Adipose tissue (tissue), 3 donors: Measurements from ENCODE around the gene MAP4. TPM values are rescaled to one million over a fixed set of nuclear protein-coding genes. Genes with fewer than 3 reads are reported as not detected.
"Not testable (repeated sequence)": the region's sequence is repeated elsewhere in the genome, so short reads cannot be mapped to it uniquely, and the experiment has no call there.

ENCODE experiments used
- H3K27ac ChIP-seq: one replicate; pipeline ENCODE4 v1.5.1; 2013; ENCODE audit warnings: low read depth, low read length
- WGBS, 3 donors: extraction: QIAGEN DNeasy Blood & Tissue Kit; methylation state at CpG; one replicate each; pipeline ENCODE4 v1.1.7; 2013; 5-methylcytosine and 5-hydroxymethylcytosine counted together
- polyA plus RNA-seq, 3 donors: library from polyadenylated mRNA; stranded (reverse); fragments of 200-250 nt; gene quantifications; one replicate each; pipeline ENCODE4 v1.2.3, GENCODE V29; 2013
- donor health status: healthy with polysubstance abuse.
- donor health status: Bipolar disorder and iron deficiency.
- donor health status: healthy.

Gene MAP4
- polyA plus RNA-seq, 3 donors, result 46.3 to 186 (median 107) TPM

GRCh38 chr3:47838503-47838902 lies 177.7 kb downstream of the MAP4 start:
- H3K27ac ChIP-seq, result no peak overlapping the region
- 89 to 96% (median 94%) methylated on average over 5 of the region's 5 CpGs for WGBS, 3 donors

DNA sequence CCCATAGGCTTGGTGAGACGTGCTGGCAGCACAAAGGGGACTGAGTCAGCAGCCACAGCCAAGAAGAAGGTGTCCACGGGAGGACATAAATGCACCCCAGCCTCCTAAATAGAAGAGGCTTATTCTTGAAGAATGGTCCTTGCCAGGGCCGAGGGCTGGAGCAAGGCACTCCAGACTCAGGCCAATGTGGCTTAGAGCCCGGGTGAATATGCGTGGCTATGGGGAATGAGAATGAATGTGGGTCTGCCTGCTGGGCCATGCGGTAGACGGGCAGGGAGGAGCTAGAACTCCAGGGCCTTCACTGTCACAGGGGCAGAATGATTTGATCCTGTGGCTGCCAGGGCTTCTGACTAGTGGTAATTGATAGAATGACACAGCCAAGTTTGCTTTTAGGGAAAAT lies 179.2 kb downstream of the MAP4 start:
- no peak overlapping the region for H3K27ac ChIP-seq
- WGBS, 3 donors, result 84 to 93% (median 84%) methylated on average over 7 of the region's 7 CpGs

DNA sequence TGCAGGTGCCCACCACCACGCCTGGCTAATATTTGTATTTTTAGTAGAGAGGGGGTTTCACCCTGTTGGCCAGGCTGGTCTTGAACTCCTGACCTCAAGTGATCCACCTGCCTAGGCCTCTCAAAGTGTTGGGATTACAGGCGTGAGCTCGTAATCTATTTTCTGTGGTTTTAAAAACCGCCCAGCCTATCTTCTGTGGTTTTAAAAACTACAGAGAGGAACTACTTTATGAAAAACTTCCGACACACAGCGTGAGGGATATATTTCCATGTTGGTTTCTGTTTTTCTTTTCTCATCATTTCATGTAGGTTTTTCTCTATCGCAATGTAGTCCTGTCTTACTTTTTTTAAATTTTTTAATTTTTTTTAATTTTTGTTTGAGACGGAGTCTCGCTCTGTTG lies 186.7 kb downstream of the MAP4 start:
- not testable (repeated sequence) for H3K27ac ChIP-seq
- 69 to 92% (median 77%) methylated on average over 9 of the region's 9 CpGs for WGBS, 3 donors

DNA sequence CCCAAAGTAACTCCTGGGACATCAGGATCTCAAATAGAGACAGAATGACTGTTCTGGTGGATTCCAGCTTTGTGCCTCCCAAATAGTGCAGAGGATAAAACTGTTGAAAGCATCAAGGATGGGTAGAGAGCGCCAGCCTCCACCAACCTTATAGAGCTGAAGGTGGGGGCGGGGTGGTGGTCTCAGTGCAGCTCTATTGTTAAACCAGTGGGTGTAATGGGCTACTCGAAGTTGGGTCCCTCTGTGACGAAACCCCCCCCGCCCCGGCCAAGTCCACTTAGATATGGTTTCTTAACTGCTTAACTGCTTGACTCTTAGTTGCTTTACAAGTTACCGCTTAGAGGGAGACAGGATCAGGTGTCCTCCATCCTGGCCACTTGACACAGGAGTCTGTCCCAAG lies 190.6 kb downstream of the MAP4 start:
- no peak overlapping the region for H3K27ac ChIP-seq
- WGBS, 3 donors, result 17 to 30% (median 21%) methylated on average over 7 of the region's 7 CpGs

GRCh38 chr3:47824541-47825473 lies 191.4 kb downstream of the MAP4 start:
- WGBS, 3 donors, result 3 to 4% (median 4%) methylated on average over 65 to 77 of the region's 77 CpGs
- H3K27ac ChIP-seq, result no peak overlapping the region

- H3K27ac ChIP-seq, result no peak overlapping the region
- WGBS, 3 donors, result 95 to 99% (median 97%) methylated on average over 7 of the region's 7 CpGs
Measured at GRCh38 chr3:47817609-47818008, 198.6 kb downstream of the MAP4 start.

GRCh38 chr3:47813551-47814177 lies 202.6 kb downstream of the MAP4 start:
- 85 to 86% (median 85%) methylated on average over 8 of the region's 8 CpGs for WGBS, 3 donors
- H3K27ac ChIP-seq, result no peak overlapping the region

- WGBS, 3 donors, result 91 to 100% (median 95%) methylated on average over 1 of the region's 1 CpG
- no peak overlapping the region for H3K27ac ChIP-seq
Measured at GRCh38 chr3:47804577-47804976, 211.6 kb downstream of the MAP4 start.

GRCh38 chr3:47803480-47804025 lies 212.7 kb downstream of the MAP4 start:
- H3K27ac ChIP-seq, result no peak overlapping the region
- 0 to 1% (median 0%) methylated on average over 12 to 20 of the region's 20 CpGs for WGBS, 3 donors

DNA sequence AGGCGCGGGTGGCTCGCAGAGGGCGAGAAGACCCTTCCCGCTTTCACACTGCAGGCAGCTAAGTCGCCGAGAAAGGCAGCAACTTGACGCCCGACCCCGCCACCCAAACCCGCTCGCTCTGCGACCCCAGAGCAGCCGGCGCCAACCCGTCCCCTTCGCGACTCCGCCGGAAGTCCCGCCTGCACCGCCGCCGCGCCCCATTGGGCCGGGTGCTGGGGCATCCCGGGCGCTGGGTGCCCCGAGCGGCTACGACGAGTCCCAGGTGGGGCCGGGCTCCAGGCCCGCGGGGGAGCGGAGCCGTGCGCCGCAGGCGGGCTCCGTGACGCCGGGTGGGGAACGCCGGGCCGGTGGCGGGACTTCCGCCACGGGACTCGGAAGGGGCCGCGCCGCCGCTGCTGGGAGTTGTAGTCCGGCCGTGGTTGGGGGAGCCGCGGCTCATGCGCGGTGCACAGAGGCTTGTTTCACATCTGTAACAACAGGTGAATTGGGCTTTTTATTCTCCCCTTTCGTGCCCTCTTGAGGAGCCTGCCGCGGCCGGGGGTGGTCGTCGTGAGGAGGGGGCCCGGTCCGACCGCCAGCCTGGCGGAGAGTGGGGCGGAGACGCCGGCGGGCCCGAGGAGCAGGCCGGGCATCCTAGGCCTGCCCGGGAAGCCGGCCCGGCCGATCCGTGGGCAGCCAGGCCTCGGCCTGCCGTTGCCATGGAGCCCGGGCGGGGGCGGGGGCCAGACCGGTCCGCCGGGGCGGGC lies 213.3 kb downstream of the MAP4 start, which contains the start of gene DHX30:
TSS of gene DHX30 (plus strand) at position 405 of the 746 bp plus-strand sequence. CDS start 7,546 bp downstream, outside the sequence.
- WGBS, 3 donors, result 0 to 1% (median 1%) methylated on average over 49 to 90 of the region's 90 CpGs
- H3K27ac ChIP-seq, result peak within 1 kb of the TSS; percentile 95

Other genes with a start within 250 kb of the MAP4 start
- 10 to 100 TPM; 11.5 to 21.3 (median 14.0) TPM for gene SMARCC1, start 234.5 kb downstream of the MAP4 start, polyA plus RNA-seq
- 10 to 100 TPM; 23.1 to 45.9 (median 24.6) TPM for gene DHX30, start 213.3 kb downstream of the MAP4 start, polyA plus RNA-seq
- gene CDC25A, start 172.0 kb upstream of the MAP4 start, polyA plus RNA-seq, result under 1 TPM; 0.17 to 0.79 (median 0.19) TPM
- 1 to 10 TPM in 1 of 3 donors, under 1 TPM in 1, not detected in 1; 0.88 to 2.5 TPM for gene CAMP, start 207.1 kb upstream of the MAP4 start, polyA plus RNA-seq
- gene ZNF589, start 224.7 kb upstream of the MAP4 start, polyA plus RNA-seq, result 1 to 10 TPM; 2.6 to 7.2 (median 4.3) TPM